HepG2 (cell line): Measurements from ENCODE around the gene SHISAL1. TPM values are rescaled to one million over a fixed set of nuclear protein-coding genes. Genes with fewer than 3 reads are reported as not detected.

Experiments used
- EED ChIP-seq: sonication (generic); formaldehyde crosslinking; IDR thresholded peaks from 2 replicates; pipeline ENCODE4 v1.5.0; 2020; ENCODE audit warnings: mild to moderate bottlenecking, missing genetic modification reagents
- SALL1 ChIP-seq: sonication (generic); formaldehyde crosslinking; IDR thresholded peaks from 2 replicates; pipeline ENCODE4 v1.8.0; 2022; ENCODE audit warnings: mild to moderate bottlenecking, missing genetic modification reagents
- SNAPC2 ChIP-seq: sonication (generic); formaldehyde crosslinking; IDR thresholded peaks from 2 replicates; pipeline ENCODE4 v1.8.1; 2022; ENCODE audit warnings: mild to moderate bottlenecking, missing genetic modification reagents
- ZNF776 ChIP-seq: sonication (generic); formaldehyde crosslinking; IDR thresholded peaks from 2 replicates; pipeline ENCODE4 v1.4.0; 2020; ENCODE audit warnings: mild to moderate bottlenecking, missing genetic modification reagents
- ZNF891 ChIP-seq: sonication (generic); formaldehyde crosslinking; IDR thresholded peaks from 2 replicates; pipeline ENCODE4 v1.5.0; 2020; ENCODE audit warnings: mild to moderate bottlenecking, missing genetic modification reagents
- polyA plus RNA-seq, 8 experiments: library from polyadenylated mRNA; depleted of rRNA in 3 of 8; stranded (reverse) in 7 of 8; unstranded in 1 of 8; fragments of >200 nt; fragmentation: Illumina TruSeq in 4 of 8; extraction: Trizol in 4 of 8; gene quantifications; 2 replicates each; pipeline versions ENCODE4 v1.2.1 to v1.2.3, GENCODE V29; 2011 to 2016; ENCODE audit warnings: low read depth in 4 of 8, missing spikeins in 1 of 8, mixed read lengths in 1 of 8; ENCODE audit not compliant: insufficient read depth in 1 of 8
- total RNA-seq, 5 experiments: library from RNA; depleted of rRNA; stranded (reverse); fragments of >200 nt; fragmentation: Illumina TruSeq; extraction: Trizol; gene quantifications; 2 replicates each; pipeline ENCODE4 v1.2.3, GENCODE V29; 2016; ENCODE audit warnings: low read depth in 1 of 5
- TF ChIP-seq, protein P1 (sequence below): sonication (generic); formaldehyde crosslinking; IDR thresholded peaks from 2 replicates; pipeline ENCODE4 v1.4.0; 2020; ENCODE audit warnings: missing genetic modification reagents
- TF ChIP-seq, protein P2 (sequence below): fragments of 450-650 bp; IDR thresholded peaks from 2 replicates; pipeline ENCODE4 v1.6.1; 2017; ENCODE audit warnings: mild to moderate bottlenecking

The SHISAL1 gene
- total and polyA plus RNA-seq, 2 of the 13 experiments (the other 11 are each of a cell fraction or from before 2014, with no cell fraction given), result not detected

DNA sequence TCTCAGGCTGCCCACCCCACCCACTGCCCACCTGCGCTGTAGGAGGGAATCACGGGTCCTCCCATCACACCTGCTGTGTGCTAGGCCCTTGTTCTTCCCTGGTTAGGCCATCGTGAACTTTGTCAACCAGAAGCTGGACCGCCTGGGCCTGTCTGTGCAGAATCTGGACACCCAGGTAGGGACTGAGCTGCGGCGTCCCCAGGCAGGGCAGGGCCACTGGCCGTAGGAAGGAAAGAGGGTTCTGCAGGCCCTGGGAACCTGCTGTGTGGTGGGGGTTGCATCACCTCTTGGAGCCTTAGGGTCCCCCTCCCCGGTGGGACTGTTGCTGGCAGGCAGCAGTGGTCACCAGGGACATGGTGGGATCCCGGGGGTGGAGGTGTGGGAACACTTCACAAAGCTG, 116.5 kb downstream of the SHISAL1 start (continued):
- TF ChIP-seq, protein P1, sequence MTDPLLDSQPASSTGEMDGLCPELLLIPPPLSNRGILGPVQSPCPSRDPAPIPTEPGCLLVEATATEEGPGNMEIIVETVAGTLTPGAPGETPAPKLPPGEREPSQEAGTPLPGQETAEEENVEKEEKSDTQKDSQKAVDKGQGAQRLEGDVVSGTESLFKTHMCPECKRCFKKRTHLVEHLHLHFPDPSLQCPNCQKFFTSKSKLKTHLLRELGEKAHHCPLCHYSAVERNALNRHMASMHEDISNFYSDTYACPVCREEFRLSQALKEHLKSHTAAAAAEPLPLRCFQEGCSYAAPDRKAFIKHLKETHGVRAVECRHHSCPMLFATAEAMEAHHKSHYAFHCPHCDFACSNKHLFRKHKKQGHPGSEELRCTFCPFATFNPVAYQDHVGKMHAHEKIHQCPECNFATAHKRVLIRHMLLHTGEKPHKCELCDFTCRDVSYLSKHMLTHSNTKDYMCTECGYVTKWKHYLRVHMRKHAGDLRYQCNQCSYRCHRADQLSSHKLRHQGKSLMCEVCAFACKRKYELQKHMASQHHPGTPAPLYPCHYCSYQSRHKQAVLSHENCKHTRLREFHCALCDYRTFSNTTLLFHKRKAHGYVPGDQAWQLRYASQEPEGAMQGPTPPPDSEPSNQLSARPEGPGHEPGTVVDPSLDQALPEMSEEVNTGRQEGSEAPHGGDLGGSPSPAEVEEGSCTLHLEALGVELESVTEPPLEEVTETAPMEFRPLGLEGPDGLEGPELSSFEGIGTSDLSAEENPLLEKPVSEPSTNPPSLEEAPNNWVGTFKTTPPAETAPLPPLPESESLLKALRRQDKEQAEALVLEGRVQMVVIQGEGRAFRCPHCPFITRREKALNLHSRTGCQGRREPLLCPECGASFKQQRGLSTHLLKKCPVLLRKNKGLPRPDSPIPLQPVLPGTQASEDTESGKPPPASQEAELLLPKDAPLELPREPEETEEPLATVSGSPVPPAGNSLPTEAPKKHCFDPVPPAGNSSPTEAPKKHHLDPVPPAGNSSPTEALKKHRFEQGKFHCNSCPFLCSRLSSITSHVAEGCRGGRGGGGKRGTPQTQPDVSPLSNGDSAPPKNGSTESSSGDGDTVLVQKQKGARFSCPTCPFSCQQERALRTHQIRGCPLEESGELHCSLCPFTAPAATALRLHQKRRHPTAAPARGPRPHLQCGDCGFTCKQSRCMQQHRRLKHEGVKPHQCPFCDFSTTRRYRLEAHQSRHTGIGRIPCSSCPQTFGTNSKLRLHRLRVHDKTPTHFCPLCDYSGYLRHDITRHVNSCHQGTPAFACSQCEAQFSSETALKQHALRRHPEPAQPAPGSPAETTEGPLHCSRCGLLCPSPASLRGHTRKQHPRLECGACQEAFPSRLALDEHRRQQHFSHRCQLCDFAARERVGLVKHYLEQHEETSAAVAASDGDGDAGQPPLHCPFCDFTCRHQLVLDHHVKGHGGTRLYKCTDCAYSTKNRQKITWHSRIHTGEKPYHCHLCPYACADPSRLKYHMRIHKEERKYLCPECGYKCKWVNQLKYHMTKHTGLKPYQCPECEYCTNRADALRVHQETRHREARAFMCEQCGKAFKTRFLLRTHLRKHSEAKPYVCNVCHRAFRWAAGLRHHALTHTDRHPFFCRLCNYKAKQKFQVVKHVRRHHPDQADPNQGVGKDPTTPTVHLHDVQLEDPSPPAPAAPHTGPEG, result no peak
- TF ChIP-seq ZNF891 (CRISPR knock-in tag), result no peak
- no peak for TF ChIP-seq EED (CRISPR knock-in tag)
- TF ChIP-seq, protein P2, sequence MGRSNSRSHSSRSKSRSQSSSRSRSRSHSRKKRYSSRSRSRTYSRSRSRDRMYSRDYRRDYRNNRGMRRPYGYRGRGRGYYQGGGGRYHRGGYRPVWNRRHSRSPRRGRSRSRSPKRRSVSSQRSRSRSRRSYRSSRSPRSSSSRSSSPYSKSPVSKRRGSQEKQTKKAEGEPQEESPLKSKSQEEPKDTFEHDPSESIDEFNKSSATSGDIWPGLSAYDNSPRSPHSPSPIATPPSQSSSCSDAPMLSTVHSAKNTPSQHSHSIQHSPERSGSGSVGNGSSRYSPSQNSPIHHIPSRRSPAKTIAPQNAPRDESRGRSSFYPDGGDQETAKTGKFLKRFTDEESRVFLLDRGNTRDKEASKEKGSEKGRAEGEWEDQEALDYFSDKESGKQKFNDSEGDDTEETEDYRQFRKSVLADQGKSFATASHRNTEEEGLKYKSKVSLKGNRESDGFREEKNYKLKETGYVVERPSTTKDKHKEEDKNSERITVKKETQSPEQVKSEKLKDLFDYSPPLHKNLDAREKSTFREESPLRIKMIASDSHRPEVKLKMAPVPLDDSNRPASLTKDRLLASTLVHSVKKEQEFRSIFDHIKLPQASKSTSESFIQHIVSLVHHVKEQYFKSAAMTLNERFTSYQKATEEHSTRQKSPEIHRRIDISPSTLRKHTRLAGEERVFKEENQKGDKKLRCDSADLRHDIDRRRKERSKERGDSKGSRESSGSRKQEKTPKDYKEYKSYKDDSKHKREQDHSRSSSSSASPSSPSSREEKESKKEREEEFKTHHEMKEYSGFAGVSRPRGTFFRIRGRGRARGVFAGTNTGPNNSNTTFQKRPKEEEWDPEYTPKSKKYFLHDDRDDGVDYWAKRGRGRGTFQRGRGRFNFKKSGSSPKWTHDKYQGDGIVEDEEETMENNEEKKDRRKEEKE, result no peak
- TF ChIP-seq ZNF776 (CRISPR knock-in tag), result no peak
- no peak for TF ChIP-seq SNAPC2 (CRISPR knock-in tag)
- no peak for TF ChIP-seq SALL1 (CRISPR knock-in tag)
- TF ChIP-seq, all 625 proteins: peak for 0
